Measurements from ENCODE around the gene EIF3D. TPM values are rescaled to one million over a fixed set of nuclear protein-coding genes. Genes with fewer than 3 reads are reported as not detected.

Gene EIF3D
- total and polyA plus RNA-seq, 2 of the 4 experiments (the other 2 are of a cell fraction): 339 to 746 TPM

GRCh38 chr22:36541831-36542411 lies 13.0 kb upstream of the EIF3D start (continued):
- no peak for TF ChIP-seq RFX5 (IDR thresholded peaks at IDR 0.05; ENCODE audit: low read depth, low read length)
- no peak for TF ChIP-seq RCOR1 (IDR thresholded peaks at IDR 0.05; ENCODE audit: insufficient replicate concordance, low read length)

GRCh38 chr22:36540867-36541642 lies 12.1 kb upstream of the EIF3D start:
- no TSS peak for BruUV-seq (replicated peaks)
- Histone ChIP-seq H3K14ac (replicated peaks; ENCODE audit: low read depth, low read length) (no peak overlapping the region), H3K9me3 (ENCODE audit: control insufficient read depth, insufficient read depth, low read length) (no peaks in the 10 kb centered on the region), H3K18ac (ENCODE audit: low read depth, low read length) (no peak overlapping the region), H4K5ac (ENCODE audit: low read depth, low read length) (no peak overlapping the region), H2BK5ac (ENCODE audit: low read depth, low read length, poor library complexity, severe bottlenecking) (no peak overlapping the region), H4K20me1 (ENCODE audit: insufficient read depth, low read length) (no peaks in the 10 kb centered on the region), H3K23ac (ENCODE audit: low read depth, low read length) (no peak overlapping the region), H3K4me2 (ENCODE audit: low read depth, low read length) (no peak overlapping the region), H3K9ac (ENCODE audit: low read depth, low read length) (no peak overlapping the region), H3K27ac (ENCODE audit: insufficient read depth, low read length) (no peak overlapping the region), H2AK5ac (ENCODE audit: low read depth, low read length) (peak overlapping the region; percentile 8; the same call in 1 of the 2 replicates), H3K9me1 (ENCODE audit: insufficient read depth, low read length) (0 out of 2 replicates have a peak, but pooled peaks cover 6% of the 10 kb centered on the region), H3K4me3 (ENCODE audit: insufficient read depth, low read depth, low read length) (no peak overlapping the region), H4K91ac (ENCODE audit: insufficient read depth, low read depth, low read length) (no peak overlapping the region; the same call in 1 of the 2 replicates), H3K27me3 (ENCODE audit: control insufficient read depth, insufficient read depth, low read length) (peaks cover 15% of the 10 kb centered on the region), H2AFZ (replicated peaks; ENCODE audit: low read length, poor library complexity) (no peak overlapping the region), H3K56ac (ENCODE audit: extremely low read depth, insufficient read depth, low read length) (no peak overlapping the region), H2BK20ac (ENCODE audit: low read depth, low read length) (peak overlapping the region; percentile 27; the same call in 1 of the 2 replicates), H3K4ac (ENCODE audit: low read depth, low read length) (no peak overlapping the region; the same call in 1 of the 2 replicates), H2BK120ac (ENCODE audit: low read depth, low read length) (no peak overlapping the region), H2AK9ac (replicated peaks; ENCODE audit: low read depth, low read length, poor library complexity) (peak overlapping the region; percentile 56), H2BK15ac (ENCODE audit: low read depth, low read length) (peak overlapping the region; percentile 42; the same call in 1 of the 3 replicates), H3K79me1 (ENCODE audit: low read depth in 1 of 2, low read length in 2 of 2) (no peaks in the 10 kb centered on the region), H3K4me1 (ENCODE audit: control insufficient read depth, insufficient read depth, low read length) (peaks cover 6% of the 10 kb centered on the region; the same call in 1 of the 2 replicates), H3K36me3 (ENCODE audit: control insufficient read depth, insufficient read depth, low read length) (no peaks in the 10 kb centered on the region), H4K8ac (ENCODE audit: low read depth in 2 of 2, low read length in 2 of 2) (peak overlapping the region in 1 of 2 experiments; percentile 47; a peak in 2 of 4 replicates)
- ATAC-seq (ENCODE audit: low read depth): no peak
- ChIA-PET CTCF (no interaction called here), POLR2A (ENCODE audit: unreplicated experiment) (no interaction called here)
- intact Hi-C loops (cut with micrococcal nuclease) (no loop called here), in situ Hi-C loops (cut with MboI; ENCODE audit: low sequenced_read_pairs) (loop anchor here (10.0 kb wide), 1 partner anchor 234 kb away; the partner anchor contains the start of gene IFT27), dilution Hi-C loops (cut with HindIII; ENCODE audit: low sequenced_read_pairs, unreplicated experiment) (no loop called here)
- WGBS, 2 experiments (ENCODE audit: extremely low coverage in 2 of 2, insufficient read length in 1 of 2): 76% methylated on average over 7 of the region's 12 CpGs; no CpG with 5 or more reads in 1 of the 2 experiments
- DNase-seq: no peak
- TF ChIP-seq POLR2A (IDR thresholded peaks at IDR 0.05; ENCODE audit: low read depth, low read length): no peak

Measured in IMR-90 (cell line).